NCI-H1105 (cell line): Measurements from ENCODE around the gene DOC2B.
"Not testable (repeated sequence)": the region's sequence is repeated elsewhere in the genome, so short reads cannot be mapped to it uniquely, and the experiment has no call there.

Source experiments
- DNase-seq: peaks from one replicate; lab custom pipeline; 2025; lab: John Stamatoyannopoulos, UW

DOC2B gene

GRCh38 chr17:181245-182049 lies at the start of gene DOC2B:
DOC2B (minus strand) TSS chr17:181650; CDS start chr17:181479, 171 bp downstream.
- no peak for DNase-seq

- DNase-seq: no peak
These were observed 48.9 kb upstream of the DOC2B start for GRCh38 chr17:230395-230770.

- DNase-seq: no peak
These were observed 48.4 kb upstream of the DOC2B start for GRCh38 chr17:229709-230394.

- no peak for DNase-seq
These were observed 47.7 kb upstream of the DOC2B start for GRCh38 chr17:228951-229708.

- no peak for DNase-seq
These were observed 46.6 kb upstream of the DOC2B start for GRCh38 chr17:227946-228615.

- no peak for DNase-seq
These were observed 45.9 kb upstream of the DOC2B start for GRCh38 chr17:227078-227945.

- no peak for DNase-seq
These were observed 44.9 kb upstream of the DOC2B start for GRCh38 chr17:226108-227077.

- DNase-seq: no peak
These were observed 44.1 kb upstream of the DOC2B start for GRCh38 chr17:225551-225950.

GRCh38 chr17:224576-224975 lies 43.1 kb upstream of the DOC2B start:
- not testable (repeated sequence) for DNase-seq

GRCh38 chr17:223723-224471 lies 42.4 kb upstream of the DOC2B start:
- DNase-seq: no peak

GRCh38 chr17:222172-222571 lies 40.7 kb upstream of the DOC2B start:
- no peak for DNase-seq

- no peak for DNase-seq
These were observed 38.2 kb upstream of the DOC2B start for GRCh38 chr17:219696-220095.

- DNase-seq: no peak
These were observed 37.1 kb upstream of the DOC2B start for GRCh38 chr17:218432-219110.

- no peak for DNase-seq
These were observed 35.2 kb upstream of the DOC2B start for GRCh38 chr17:216625-217024.

GRCh38 chr17:215563-216478 lies 34.4 kb upstream of the DOC2B start:
- not testable (repeated sequence) for DNase-seq

GRCh38 chr17:214881-215331 lies 33.5 kb upstream of the DOC2B start:
- no peak for DNase-seq

- DNase-seq: no peak
These were observed 32.0 kb upstream of the DOC2B start for GRCh38 chr17:213286-214105.
